Limb (tissue), 2 donors: ENCODE measurements around the gene DYNC1I2.
"Not testable (repeated sequence)": the region's sequence is repeated elsewhere in the genome, so short reads cannot be mapped to it uniquely, and the experiment has no call there.

Experiments used
- DNase-seq, 2 donors: peaks; one replicate each; pipeline ENCODE4 v3.0.0-alpha.2; 2016; ENCODE audit errors: extremely low spot score in 2 of 2

DYNC1I2 gene

GRCh38 chr2:171774581-171774980, 87.3 kb downstream of the DYNC1I2 start:
- not testable (repeated sequence) for DNase-seq

- no peak for DNase-seq
Measured at GRCh38 chr2:171778515-171778914, 91.2 kb downstream of the DYNC1I2 start.

DNA sequence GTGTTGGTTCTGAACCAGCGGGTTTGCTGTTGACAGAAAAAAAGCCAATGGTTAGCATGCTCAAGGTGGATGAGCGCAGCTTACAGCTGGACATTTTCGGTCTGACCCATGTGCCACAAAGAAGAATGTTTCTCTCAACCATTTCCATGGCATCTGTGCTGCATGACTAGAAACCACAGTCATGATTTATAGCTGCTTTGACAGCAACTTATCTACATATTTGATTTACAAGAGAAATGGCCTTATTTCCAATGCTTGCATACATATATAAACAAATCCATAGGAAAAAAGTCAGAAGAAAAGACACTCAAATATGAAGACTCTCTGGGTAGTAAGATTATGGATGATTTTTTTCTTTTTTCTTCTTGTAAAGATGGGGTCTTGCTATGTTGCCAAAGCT, 98.2 kb downstream of the DYNC1I2 start:
- DNase-seq: no peak

GRCh38 chr2:171787333-171788072, 100.2 kb downstream of the DYNC1I2 start:
- no peak for DNase-seq

DNA sequence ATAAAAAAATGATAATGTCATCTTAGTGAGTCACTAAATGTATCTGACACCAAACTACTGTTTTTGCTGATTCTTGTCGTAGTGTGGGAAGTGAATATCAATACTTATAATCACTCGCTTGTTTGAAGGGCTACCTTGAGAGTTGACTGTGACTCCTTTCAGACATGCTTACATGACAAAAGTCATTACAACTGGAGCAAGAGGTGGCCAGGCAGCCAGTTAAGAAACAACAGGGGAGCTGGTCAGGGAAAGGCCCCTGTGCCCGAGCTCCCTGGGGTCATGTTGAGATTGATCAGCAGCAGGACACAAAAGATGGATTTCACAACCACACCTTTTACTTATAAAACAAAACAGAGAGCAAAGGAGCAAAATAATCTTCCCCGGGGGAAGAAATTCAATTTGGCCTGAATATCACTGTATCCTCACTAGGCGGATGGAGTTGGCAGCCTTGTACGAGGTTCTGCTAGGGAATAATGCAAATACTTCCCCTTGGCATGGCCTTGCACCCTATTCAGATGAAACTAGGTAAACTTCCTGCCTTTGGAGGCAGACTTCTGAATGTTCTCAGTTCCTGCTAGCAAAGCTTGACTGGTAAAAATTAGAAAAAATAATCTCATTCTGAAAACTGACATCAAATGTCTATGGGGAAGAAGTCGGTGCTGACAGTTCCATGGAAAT, 101.2 kb downstream of the DYNC1I2 start:
- DNase-seq: no peak

- DNase-seq: no peak
Measured at GRCh38 chr2:171789956-171790355, 102.7 kb downstream of the DYNC1I2 start.

- DNase-seq: no peak
Measured at GRCh38 chr2:171791361-171791760, 104.1 kb downstream of the DYNC1I2 start.

DNA sequence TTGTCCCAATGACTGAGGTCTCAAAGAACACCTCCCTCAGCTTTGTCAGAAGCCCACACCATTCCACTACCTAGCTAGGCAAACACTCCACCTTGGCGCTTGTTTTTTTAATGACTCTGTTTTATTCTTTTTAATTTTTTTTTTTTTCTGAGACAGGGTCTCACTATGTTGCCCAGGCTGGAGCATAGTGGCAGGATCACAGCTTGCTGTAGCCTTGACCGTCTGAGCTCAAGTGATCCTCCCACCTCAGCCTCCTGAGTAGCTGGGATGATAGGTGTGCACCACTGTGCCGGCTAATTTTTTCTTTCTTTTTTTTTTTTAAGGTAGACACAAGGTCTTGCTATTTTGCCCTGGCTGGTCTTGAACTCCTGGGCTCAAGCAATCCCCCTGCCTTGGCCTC, 104.9 kb downstream of the DYNC1I2 start:
- no peak for DNase-seq

GRCh38 chr2:171792886-171793580, 105.8 kb downstream of the DYNC1I2 start:
- DNase-seq: no peak

DNA sequence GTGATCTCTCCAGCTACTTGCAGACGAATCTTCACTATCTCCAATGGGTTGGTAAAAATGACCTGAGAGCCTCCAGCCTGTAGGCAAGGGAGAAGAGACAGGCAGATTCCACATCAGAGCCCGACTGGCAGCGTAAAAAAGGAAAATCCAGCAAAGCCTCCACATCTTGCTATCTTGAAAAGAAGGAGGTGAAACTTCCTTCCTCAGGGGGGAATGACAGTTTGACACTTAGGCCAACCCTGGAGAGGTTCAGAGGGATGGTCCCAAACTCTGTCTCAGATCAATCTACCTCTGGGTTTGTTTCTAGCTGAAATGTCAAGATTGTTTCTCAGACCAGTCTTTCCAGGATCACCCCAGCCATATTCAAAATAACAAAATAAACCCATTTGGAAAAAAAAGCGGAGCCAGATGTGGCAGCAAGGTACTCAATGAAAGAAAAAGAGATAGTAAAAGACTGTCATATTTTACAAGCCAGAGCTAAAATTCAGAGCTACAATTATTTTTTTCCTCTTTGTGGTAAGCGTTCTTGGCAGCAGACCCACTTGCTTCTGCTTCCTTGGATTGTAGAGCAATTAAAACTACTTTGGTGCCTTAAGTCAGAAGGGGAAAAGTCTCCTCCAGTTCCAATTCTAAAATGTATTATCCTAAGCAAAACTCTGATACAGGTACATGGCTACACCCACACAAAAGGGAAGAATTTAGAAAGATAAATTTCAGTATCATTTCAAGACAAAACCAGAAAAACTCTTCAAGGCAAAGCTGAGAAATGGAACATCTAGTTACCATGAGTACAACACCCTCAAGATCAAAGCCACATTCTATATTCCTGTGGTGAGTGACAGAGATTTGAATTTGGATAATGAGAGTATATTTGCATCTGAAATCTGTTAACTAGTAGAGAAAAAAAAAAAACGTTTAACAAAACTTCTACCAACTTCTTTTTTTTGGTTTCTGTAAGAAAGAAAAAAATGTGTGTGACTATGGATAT, 106.7 kb downstream of the DYNC1I2 start:
- no peak for DNase-seq

DNA sequence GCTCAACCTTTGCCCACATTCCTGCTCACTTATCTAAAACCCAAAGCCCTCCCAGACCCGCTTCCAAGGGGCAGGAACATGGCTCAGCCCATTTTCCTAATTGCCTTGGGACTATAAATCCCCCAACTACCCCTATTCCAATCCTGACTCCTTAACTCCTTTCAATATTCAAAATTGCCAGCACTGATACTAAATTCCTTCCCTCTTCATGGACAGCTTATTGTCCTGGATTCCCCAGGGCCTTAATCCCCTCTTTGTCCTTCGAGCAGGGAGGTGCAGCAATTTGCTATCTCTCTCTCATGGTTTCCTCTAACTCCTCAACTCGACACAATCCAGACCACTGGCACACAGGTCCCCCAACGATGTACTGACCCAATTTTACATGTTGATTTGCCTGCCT, 107.6 kb downstream of the DYNC1I2 start:
- DNase-seq: no peak
